Activated B cell treated with CpG ODN at 0.5 μM for 24 hours (primary cell): ENCODE data around the gene FOXK1. TPM values are rescaled to one million over a fixed set of nuclear protein-coding genes. Genes with fewer than 3 reads are reported as not detected.
"Not testable (repeated sequence)": the region's sequence is repeated elsewhere in the genome, so short reads cannot be mapped to it uniquely, and the experiment has no call there.

Experiments
- ATAC-seq: fragments of 200-7000 bp; cut with Tn5 transposase; one replicate; pipeline ENCODE4 v1.10.0; 2021; ENCODE audit warnings: low read depth, mild to moderate bottlenecking, moderate library complexity
- CTCF ChIA-PET: fragments of 350-600 bp; sonication (Branson Sonifier 250); formaldehyde crosslinking; loops from one replicate; lab custom pipeline; 2021; ENCODE audit warnings: antibody characterized with exemption; lab: Charles Lee
- POLR2A ChIA-PET: fragments of 350-600 bp; sonication (Branson Sonifier 250); formaldehyde crosslinking; loops from one replicate; lab custom pipeline; 2021; ENCODE audit warnings: antibody characterized with exemption; lab: Charles Lee
- DNase-seq: peaks from one replicate; pipeline ENCODE4 v3.0.0; 2022
- H3K27ac Mint-ChIP-seq: one replicate; pipeline ENCODE4 v1.8.0; 2020; ENCODE audit warnings: mixed read lengths
- H3K27me3 Mint-ChIP-seq: one replicate; pipeline ENCODE4 v1.8.0; 2021; ENCODE audit warnings: mixed read lengths
- H3K36me3 Mint-ChIP-seq: one replicate; pipeline ENCODE4 v1.8.0; 2021; ENCODE audit warnings: low read depth, mixed read lengths
- H3K4me1 Mint-ChIP-seq: one replicate; pipeline ENCODE4 v1.8.0; 2021; ENCODE audit warnings: mixed read lengths
- H3K4me3 Mint-ChIP-seq: one replicate; pipeline ENCODE4 v1.8.0; 2020; ENCODE audit warnings: mild to moderate bottlenecking, mixed read lengths
- H3K9me3 Mint-ChIP-seq: one replicate; pipeline ENCODE4 v1.8.0; 2020; ENCODE audit warnings: mixed read lengths
- CTCF ChIP-seq: fragments of 200-600 bp; IDR thresholded peaks from one replicate; pipeline ENCODE4 v1.8.0; 2022; ENCODE audit warnings: antibody characterized with exemption, mild to moderate bottlenecking
- intact Hi-C: fragments of 100-400 bp; cut with micrococcal nuclease; formaldehyde crosslinking; loops from one replicate; pipeline ENCODE4 v1.15.1; 2024
- total RNA-seq: library from RNA; stranded (reverse); gene quantifications from 2 replicates; pipeline ENCODE4 v1.2.3, GENCODE V29; 2022

FOXK1 gene
- total RNA-seq, 1 donor from 2014 or later: 42.7 TPM

- no peak for ATAC-seq
- Mint-ChIP-seq H3K27me3 (no peaks in the 10 kb centered on the region), H3K4me3 (no peak overlapping the region), H3K4me1 (peaks cover 4% of the 10 kb centered on the region), H3K9me3 (no peaks in the 10 kb centered on the region), H3K36me3 (peaks cover 35% of the 10 kb centered on the region), H3K27ac (no peak overlapping the region)
- DNase-seq: no peak
- no peak for TF ChIP-seq CTCF
- ChIA-PET POLR2A (interaction anchor here (0.6 to 3.6 kb wide), 8 partner anchors 17 to 1030 kb away, joined by 3 to 47 read pairs (median 5); partner anchors contain the start of genes AP5Z1 and RBAK), CTCF (interaction anchor here (0.5 to 2.2 kb wide), 6 partner anchors 16 to 658 kb away, joined by 3 to 10 read pairs (median 4); partner anchors contain the start of gene AP5Z1)
- intact Hi-C loops: loop anchor here (1.0 to 2.0 kb wide), 3 partner anchors 17 to 293 kb away; partner anchors contain the start of gene AP5Z1
Measured at GRCh38 chr7:4792537-4793126, 110.5 kb downstream of the FOXK1 start.

- peaks cover 26% of the 10 kb centered on the region for H3K36me3 Mint-ChIP-seq
- DNase-seq, ATAC-seq, H3K27me3 Mint-ChIP-seq, H3K27ac Mint-ChIP-seq, H3K9me3 Mint-ChIP-seq, H3K4me3 Mint-ChIP-seq, H3K4me1 Mint-ChIP-seq: not testable (repeated sequence)
- intact Hi-C loops: loop anchor here (2.0 kb wide), 1 partner anchor 181 kb away; no protein-coding TSS in a partner anchor
- CTCF ChIA-PET: interaction anchor here (1.2 to 2.2 kb wide), 3 partner anchors 18 to 658 kb away, joined by 3 to 10 read pairs (median 4); partner anchors contain the start of gene AP5Z1
- POLR2A ChIA-PET: interaction anchor here (0.8 to 3.6 kb wide), 5 partner anchors 16 to 1029 kb away, joined by 3 to 47 read pairs (median 4); partner anchors contain the start of genes AP5Z1 and RBAK
Measured at GRCh38 chr7:4793385-4793993, 111.4 kb downstream of the FOXK1 start.

GRCh38 chr7:4794171-4794570 is 112.1 kb downstream of the FOXK1 start:
- H3K4me3 Mint-ChIP-seq, DNase-seq, POLR2A ChIA-PET, H3K4me1 Mint-ChIP-seq, H3K27ac Mint-ChIP-seq, H3K9me3 Mint-ChIP-seq, intact Hi-C loops, H3K27me3 Mint-ChIP-seq, ATAC-seq: not testable (repeated sequence)
- CTCF ChIA-PET: interaction anchor here (1.3 kb wide), 1 partner anchor 657 kb away, joined by 3 read pairs; no protein-coding TSS in a partner anchor
- H3K36me3 Mint-ChIP-seq: peaks cover 21% of the 10 kb centered on the region

- Mint-ChIP-seq H3K27me3 (no peaks in the 10 kb centered on the region), H3K9me3 (no peaks in the 10 kb centered on the region), H3K27ac (no peak overlapping the region), H3K4me1 (peaks cover 4% of the 10 kb centered on the region), H3K36me3 (peaks cover 19% of the 10 kb centered on the region), H3K4me3 (no peak overlapping the region)
- CTCF ChIA-PET: interaction anchor here (0.8 kb wide), 1 partner anchor 179 kb away, joined by 3 read pairs; no protein-coding TSS in a partner anchor
- POLR2A ChIA-PET: no interaction called here
- intact Hi-C loops: no loop called here
- ATAC-seq (no peak), DNase-seq (no peak)
- no peak for TF ChIP-seq CTCF
Measured at GRCh38 chr7:4794591-4795350, 112.7 kb downstream of the FOXK1 start.

GRCh38 chr7:4796453-4796852 is 114.4 kb downstream of the FOXK1 start:
- Mint-ChIP-seq H3K4me3 (no peak overlapping the region), H3K4me1 (peaks cover 3% of the 10 kb centered on the region), H3K36me3 (peaks cover 3% of the 10 kb centered on the region), H3K9me3 (no peaks in the 10 kb centered on the region), H3K27me3 (no peaks in the 10 kb centered on the region), H3K27ac (no peak overlapping the region)
- TF ChIP-seq CTCF: no peak
- DNase-seq: no peak
- POLR2A ChIA-PET: no interaction called here
- ATAC-seq: no peak
- CTCF ChIA-PET: interaction anchor here (3.6 kb wide), 1 partner anchor 289 kb away, joined by 35 read pairs; no protein-coding TSS in a partner anchor
- intact Hi-C loops: no loop called here
